ENCODE data around the gene CAND2.

- TF ChIP-seq POLR2AphosphoS5 (IDR thresholded peaks at IDR 0.05; ENCODE audit: low read depth) = no peak
- TF ChIP-seq, protein P1, sequence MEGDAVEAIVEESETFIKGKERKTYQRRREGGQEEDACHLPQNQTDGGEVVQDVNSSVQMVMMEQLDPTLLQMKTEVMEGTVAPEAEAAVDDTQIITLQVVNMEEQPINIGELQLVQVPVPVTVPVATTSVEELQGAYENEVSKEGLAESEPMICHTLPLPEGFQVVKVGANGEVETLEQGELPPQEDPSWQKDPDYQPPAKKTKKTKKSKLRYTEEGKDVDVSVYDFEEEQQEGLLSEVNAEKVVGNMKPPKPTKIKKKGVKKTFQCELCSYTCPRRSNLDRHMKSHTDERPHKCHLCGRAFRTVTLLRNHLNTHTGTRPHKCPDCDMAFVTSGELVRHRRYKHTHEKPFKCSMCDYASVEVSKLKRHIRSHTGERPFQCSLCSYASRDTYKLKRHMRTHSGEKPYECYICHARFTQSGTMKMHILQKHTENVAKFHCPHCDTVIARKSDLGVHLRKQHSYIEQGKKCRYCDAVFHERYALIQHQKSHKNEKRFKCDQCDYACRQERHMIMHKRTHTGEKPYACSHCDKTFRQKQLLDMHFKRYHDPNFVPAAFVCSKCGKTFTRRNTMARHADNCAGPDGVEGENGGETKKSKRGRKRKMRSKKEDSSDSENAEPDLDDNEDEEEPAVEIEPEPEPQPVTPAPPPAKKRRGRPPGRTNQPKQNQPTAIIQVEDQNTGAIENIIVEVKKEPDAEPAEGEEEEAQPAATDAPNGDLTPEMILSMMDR (IDR thresholded peaks at IDR 0.05; ENCODE audit: insufficient read depth, low read length) = no peak
Observed at GRCh38 chr3:12773030-12773709, 23.3 kb upstream of the CAND2 start.

Data from HL-60 (cell line).